H9 (cell line): Measurements from ENCODE around the gene GAS6. TPM values are rescaled to one million over a fixed set of nuclear protein-coding genes. Genes with fewer than 3 reads are reported as not detected.

ENCODE experiments used
- DNase-seq: peaks from one replicate; pipeline ENCODE4 v3.0.0-alpha.2; 2017
- H2AFZ ChIP-seq: one replicate; pipeline ENCODE4 v1.6.1; 2013; ENCODE audit warnings: mild to moderate bottlenecking, low read length, control low read depth, moderate library complexity
- H2AK5ac ChIP-seq: 2 replicates; pipeline ENCODE4 v1.6.1; 2013; ENCODE audit warnings: low read length, control low read depth, mixed read lengths; ENCODE audit not compliant: insufficient read length
- H2BK120ac ChIP-seq: one replicate; pipeline ENCODE4 v1.6.1; 2013; ENCODE audit warnings: low read depth, mild to moderate bottlenecking, low read length, control low read depth, inconsistent platforms; ENCODE audit not compliant: poor library complexity, severe bottlenecking
- H2BK12ac ChIP-seq: 2 replicates; pipeline ENCODE4 v1.6.1; 2013; ENCODE audit warnings: low read length, control low read depth, mixed read lengths, low read depth; ENCODE audit not compliant: insufficient read length
- H2BK15ac ChIP-seq: 2 replicates; pipeline ENCODE4 v1.6.1; 2013; ENCODE audit warnings: low read depth, low read length, control low read depth
- H2BK20ac ChIP-seq: one replicate; pipeline ENCODE4 v1.6.1; 2013; ENCODE audit warnings: low read depth, mild to moderate bottlenecking, low read length, control low read depth, inconsistent platforms; ENCODE audit not compliant: poor library complexity, severe bottlenecking
- H2BK5ac ChIP-seq: 2 replicates; pipeline ENCODE4 v1.6.1; 2013; ENCODE audit warnings: low read length, control low read depth, mixed read lengths; ENCODE audit not compliant: insufficient read length
- H3K14ac ChIP-seq: 2 replicates; pipeline ENCODE4 v1.6.1; 2013; ENCODE audit warnings: low read length, control low read depth; ENCODE audit not compliant: insufficient read depth
- H3K18ac ChIP-seq: 2 replicates; pipeline ENCODE4 v1.6.1; 2013; ENCODE audit warnings: low read depth, mild to moderate bottlenecking, mixed read lengths, low read length, control low read depth; ENCODE audit not compliant: insufficient read length
- H3K23ac ChIP-seq: 2 replicates; pipeline ENCODE4 v1.6.1; 2013; ENCODE audit warnings: low read length, control low read depth, mixed read lengths, low read depth; ENCODE audit not compliant: insufficient read length
- H3K23me2 ChIP-seq: 2 replicates; pipeline ENCODE4 v1.6.1; 2013; ENCODE audit warnings: low read depth, mild to moderate bottlenecking, mixed read lengths, low read length, control low read depth; ENCODE audit not compliant: insufficient read length, poor library complexity, severe bottlenecking
- H3K27ac ChIP-seq: 2 replicates; pipeline ENCODE4 v1.5.1; 2013; ENCODE audit warnings: low read length, control low read depth, mixed read lengths, low read depth; ENCODE audit not compliant: insufficient read length
- H3K27me3 ChIP-seq: 2 replicates; pipeline ENCODE4 v1.6.1; 2013; ENCODE audit warnings: low read length, control low read depth, inconsistent platforms; ENCODE audit not compliant: insufficient read depth
- H3K4ac ChIP-seq: 2 replicates; pipeline ENCODE4 v1.6.1; 2013; ENCODE audit warnings: low read depth, mild to moderate bottlenecking, control low read depth, inconsistent platforms, low read length, moderate library complexity
- H3K4me1 ChIP-seq: 2 replicates; pipeline ENCODE4 v1.6.1; 2013; ENCODE audit warnings: low read length, control low read depth, inconsistent platforms; ENCODE audit not compliant: insufficient read depth
- H3K4me2 ChIP-seq: 2 replicates; pipeline ENCODE4 v1.6.1; 2013; ENCODE audit warnings: low read length, control low read depth, mixed read lengths; ENCODE audit not compliant: insufficient read length, insufficient read depth
- H3K56ac ChIP-seq: 2 replicates; pipeline ENCODE4 v1.6.1; 2013; ENCODE audit warnings: low read depth, mild to moderate bottlenecking, mixed read lengths, low read length, control low read depth; ENCODE audit not compliant: insufficient read length
- H3K79me1 ChIP-seq: 2 replicates; pipeline ENCODE4 v1.6.1; 2013; ENCODE audit warnings: low read depth, mild to moderate bottlenecking, moderate library complexity, low read length, control low read depth, inconsistent platforms; ENCODE audit not compliant: insufficient read depth, poor library complexity, severe bottlenecking
- H3K79me2 ChIP-seq: 2 replicates; pipeline ENCODE4 v1.6.1; 2013; ENCODE audit warnings: low read length, control low read depth, inconsistent platforms; ENCODE audit not compliant: insufficient read depth
- H3K9ac ChIP-seq: 2 replicates; pipeline ENCODE4 v1.6.1; 2013; ENCODE audit warnings: low read length, control low read depth, mixed read lengths; ENCODE audit not compliant: insufficient read length; ENCODE audit errors: extremely low read depth
- H3K9me3 ChIP-seq: one replicate; pipeline ENCODE4 v1.6.1; 2013; ENCODE audit warnings: low read depth, low read length, inconsistent platforms; ENCODE audit not compliant: control insufficient read depth
- H3T11ph ChIP-seq: one replicate; pipeline ENCODE4 v1.6.1; 2013; ENCODE audit warnings: mild to moderate bottlenecking, low read length, control low read depth, inconsistent platforms
- H4K20me1 ChIP-seq: one replicate; pipeline ENCODE4 v1.6.1; 2013; ENCODE audit not compliant: control insufficient read depth, insufficient read length, insufficient read depth
- H4K5ac ChIP-seq: 2 replicates; pipeline ENCODE4 v1.6.1; 2013; ENCODE audit warnings: low read depth, mild to moderate bottlenecking, mixed read lengths, low read length, control low read depth; ENCODE audit not compliant: insufficient read length
- H4K8ac ChIP-seq: replicated peaks from 2 replicates; pipeline ENCODE4 v1.6.1; 2013; ENCODE audit warnings: low read length, control low read depth, mixed read lengths, low read depth; ENCODE audit not compliant: insufficient read length
- H4K91ac ChIP-seq: 2 replicates; pipeline ENCODE4 v1.6.1; 2013; ENCODE audit warnings: low read depth, mild to moderate bottlenecking, moderate library complexity, mixed read lengths, low read length, control low read depth; ENCODE audit not compliant: insufficient read length
- H3K27ac Mint-ChIP-seq, 3 experiments: 2 replicates in 2 of 3; 3 replicates in 1 of 3; pipeline ENCODE4 v1.8.0; 2020 to 2021; ENCODE audit warnings: mixed read lengths in 3 of 3, mild to moderate bottlenecking in 1 of 3, moderate library complexity in 1 of 3
- H3K27me3 Mint-ChIP-seq: 2 replicates; pipeline ENCODE4 v1.8.0; 2021; ENCODE audit warnings: low read depth, mild to moderate bottlenecking, moderate library complexity, mixed read lengths
- H3K36me3 Mint-ChIP-seq, 3 experiments: 2 replicates in 2 of 3; 3 replicates in 1 of 3; pipeline ENCODE4 v1.8.0; 2020 to 2021; ENCODE audit warnings: low read depth in 3 of 3, mixed read lengths in 3 of 3; ENCODE audit not compliant: insufficient read depth in 1 of 3
- H3K4me1 Mint-ChIP-seq, 2 experiments: 2 replicates each; pipeline ENCODE4 v1.8.0; 2020; ENCODE audit warnings: mixed read lengths in 2 of 2
- H3K4me3 Mint-ChIP-seq, 2 experiments: 2 replicates in 1 of 2; 3 replicates in 1 of 2; pipeline ENCODE4 v1.8.0; 2020 to 2021; ENCODE audit warnings: mild to moderate bottlenecking in 2 of 2, mixed read lengths in 2 of 2, moderate library complexity in 1 of 2
- H3K9me3 Mint-ChIP-seq, 2 experiments: 2 replicates in 1 of 2; 3 replicates in 1 of 2; pipeline ENCODE4 v1.8.0; 2020; ENCODE audit warnings: mild to moderate bottlenecking in 2 of 2, mixed read lengths in 2 of 2, moderate library complexity in 1 of 2
- WGBS: extraction: QIAGEN DNeasy Blood & Tissue Kit; methylation state at CpG from one replicate; pipeline ENCODE4 v1.1.7; 2013; ENCODE audit warnings: missing lambda C conversion rate, low lambda C conversion rate, mixed read lengths; ENCODE audit not compliant: insufficient read length; ENCODE audit errors: extremely low coverage; 5-methylcytosine and 5-hydroxymethylcytosine counted together
- total RNA-seq: library from RNA; stranded (reverse); gene quantifications from 2 replicates; pipeline ENCODE4 v1.2.1, GENCODE V29; 2021
- TF ChIP-seq, protein P1 (sequence below): fragments of 200-600 bp; sonication (generic); conservative IDR thresholded peaks from 3 replicates; pipeline ENCODE4 v1.8.0; 2021; ENCODE audit warnings: antibody characterized with exemption, mild to moderate bottlenecking

GAS6 gene
- total RNA-seq, 1 experiment from 2014 or later, result 20.5 TPM

DNA sequence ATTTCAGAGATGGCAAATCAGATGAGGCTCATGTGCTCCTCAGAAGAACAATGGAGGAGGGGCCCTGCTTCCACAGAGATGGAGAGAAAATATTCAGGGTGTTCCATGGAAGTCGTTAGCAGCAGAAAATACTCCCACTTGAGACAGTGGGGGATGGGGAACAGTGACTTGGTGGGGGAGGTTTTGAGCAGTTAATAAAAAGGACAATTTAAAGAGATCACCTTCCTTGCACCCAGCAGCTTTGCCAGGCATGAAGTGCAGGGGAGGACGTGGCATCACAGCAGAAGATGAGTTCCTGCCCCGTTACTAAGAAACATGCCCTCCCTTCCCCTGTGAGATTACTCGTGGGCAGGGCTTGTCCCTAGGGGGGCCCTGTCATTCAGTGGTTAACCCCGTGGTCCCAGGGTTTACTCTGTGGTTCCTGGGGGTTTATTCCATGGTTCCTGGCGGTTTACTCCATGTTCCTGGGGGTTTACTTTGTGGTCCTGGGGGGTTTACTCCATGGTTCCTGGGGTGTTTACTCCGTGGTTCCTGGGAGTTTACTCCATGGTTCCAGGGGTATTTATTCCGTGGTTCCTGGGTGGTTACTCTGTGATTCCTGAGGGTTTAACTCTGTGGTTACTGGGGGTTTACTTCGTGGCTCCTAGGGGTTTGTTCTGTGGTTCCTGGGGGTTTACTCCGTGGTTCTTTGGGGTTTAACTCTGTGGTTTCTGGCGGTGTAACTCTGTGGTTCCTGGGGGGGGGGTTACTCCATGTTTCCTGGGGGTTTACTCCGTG lies 55.6 kb downstream of the GAS6 start:
- WGBS, result no CpG with 5 or more reads among the region's 12 CpGs
- H4K8ac ChIP-seq, result no peak overlapping the region

More for the DNA sequence above, 55.6 kb downstream of the GAS6 start:
- Mint-ChIP-seq H3K27ac (no peak overlapping the region), H3K4me3 (no peak overlapping the region), H3K36me3 (peaks cover 3 to 12% (median 8%) of the 10 kb centered on the region in 3 experiments), H3K9me3 (peaks cover 18 to 21% of the 10 kb centered on the region in 2 experiments), H3K4me1 (peaks cover 0 to 2% of the 10 kb centered on the region in 2 experiments; a peak in 1 of 4 replicates), H3K27me3 (peaks cover 3% of the 10 kb centered on the region)
- H2AK5ac ChIP-seq, result no peak overlapping the region
- H3K27me3 ChIP-seq, result no peaks in the 10 kb centered on the region
- no peak overlapping the region for H3K18ac ChIP-seq
- H3K23ac ChIP-seq, result no peak overlapping the region
- no peak overlapping the region for H3K4ac ChIP-seq
- H3K14ac ChIP-seq, result no peak overlapping the region
- no peak overlapping the region for H3K9ac ChIP-seq
- no peaks in the 10 kb centered on the region for H3K4me1 ChIP-seq
- H3K79me1 ChIP-seq, result no peaks in the 10 kb centered on the region
- H3T11ph ChIP-seq, result no peak overlapping the region
- no peak overlapping the region for H2BK5ac ChIP-seq
- H4K91ac ChIP-seq, result no peak overlapping the region
- H2BK120ac ChIP-seq, result no peak overlapping the region
- H4K5ac ChIP-seq, result no peak overlapping the region
- no peak for DNase-seq
- TF ChIP-seq, protein P1, sequence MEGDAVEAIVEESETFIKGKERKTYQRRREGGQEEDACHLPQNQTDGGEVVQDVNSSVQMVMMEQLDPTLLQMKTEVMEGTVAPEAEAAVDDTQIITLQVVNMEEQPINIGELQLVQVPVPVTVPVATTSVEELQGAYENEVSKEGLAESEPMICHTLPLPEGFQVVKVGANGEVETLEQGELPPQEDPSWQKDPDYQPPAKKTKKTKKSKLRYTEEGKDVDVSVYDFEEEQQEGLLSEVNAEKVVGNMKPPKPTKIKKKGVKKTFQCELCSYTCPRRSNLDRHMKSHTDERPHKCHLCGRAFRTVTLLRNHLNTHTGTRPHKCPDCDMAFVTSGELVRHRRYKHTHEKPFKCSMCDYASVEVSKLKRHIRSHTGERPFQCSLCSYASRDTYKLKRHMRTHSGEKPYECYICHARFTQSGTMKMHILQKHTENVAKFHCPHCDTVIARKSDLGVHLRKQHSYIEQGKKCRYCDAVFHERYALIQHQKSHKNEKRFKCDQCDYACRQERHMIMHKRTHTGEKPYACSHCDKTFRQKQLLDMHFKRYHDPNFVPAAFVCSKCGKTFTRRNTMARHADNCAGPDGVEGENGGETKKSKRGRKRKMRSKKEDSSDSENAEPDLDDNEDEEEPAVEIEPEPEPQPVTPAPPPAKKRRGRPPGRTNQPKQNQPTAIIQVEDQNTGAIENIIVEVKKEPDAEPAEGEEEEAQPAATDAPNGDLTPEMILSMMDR, result no peak
- no peak overlapping the region for H3K56ac ChIP-seq
- no peak overlapping the region for H2AFZ ChIP-seq
- no peaks in the 10 kb centered on the region for H3K9me3 ChIP-seq
- H3K23me2 ChIP-seq, result no peaks in the 10 kb centered on the region
- H2BK12ac ChIP-seq, result no peak overlapping the region
- no peaks in the 10 kb centered on the region for H4K20me1 ChIP-seq
- H2BK20ac ChIP-seq, result no peak overlapping the region
- H2BK15ac ChIP-seq, result no peak overlapping the region
- H3K27ac ChIP-seq, result no peak overlapping the region
- no peaks in the 10 kb centered on the region for H3K79me2 ChIP-seq
- H3K4me2 ChIP-seq, result no peak overlapping the region
